Lung (tissue), 12 donors: Measurements from ENCODE around the gene MTO1. TPM values are rescaled to one million over a fixed set of nuclear protein-coding genes. Genes with fewer than 3 reads are reported as not detected.

ENCODE experiments used
- ATAC-seq: fragments of 200-7000 bp; cut with Tn5 transposase; one replicate; pipeline ENCODE4 v1.9.1; 2020; ENCODE audit warnings: moderate number of reproducible peaks; ENCODE audit not compliant: insufficient read depth, low FRiP score
- DNase-seq, 3 donors: peaks; one replicate each; pipeline ENCODE4 v3.0.0-alpha.2; 2013 to 2017
- H3K27ac ChIP-seq, 2 donors: one replicate each; pipeline ENCODE4 v1.5.1; 2013; ENCODE audit warnings: mild to moderate bottlenecking in 2 of 2, moderate library complexity in 2 of 2, control low read depth in 1 of 2, inconsistent platforms in 1 of 2, low read depth in 1 of 2, low read length in 1 of 2
- H3K27me3 ChIP-seq, 3 donors: one replicate each; pipeline ENCODE4 v1.5.1; 2013; ENCODE audit warnings: low read length in 2 of 3; ENCODE audit not compliant: control insufficient read depth in 3 of 3, insufficient read depth in 3 of 3
- H3K36me3 ChIP-seq, 4 donors: one replicate each; pipeline ENCODE4 v1.5.1; 2013; ENCODE audit warnings: low read length in 4 of 4, mild to moderate bottlenecking in 1 of 4, moderate library complexity in 1 of 4; ENCODE audit not compliant: control insufficient read depth in 4 of 4, insufficient read depth in 4 of 4
- H3K4me1 ChIP-seq, 5 donors: one replicate each; pipeline ENCODE4 v1.5.1; 2013; ENCODE audit warnings: low read length in 5 of 5, mild to moderate bottlenecking in 2 of 5, moderate library complexity in 1 of 5; ENCODE audit not compliant: control insufficient read depth in 5 of 5, insufficient read depth in 5 of 5
- H3K4me3 ChIP-seq: one replicate; pipeline ENCODE4 v1.5.1; 2013; ENCODE audit warnings: mild to moderate bottlenecking, control low read depth, moderate library complexity
- H3K9ac ChIP-seq, 2 donors: one replicate each; pipeline ENCODE4 v1.5.1; 2013; ENCODE audit warnings: low read length in 2 of 2, control low read depth in 1 of 2; ENCODE audit not compliant: insufficient read depth in 1 of 2
- H3K9me3 ChIP-seq, 4 donors: one replicate each; pipeline ENCODE4 v1.5.1; 2013; ENCODE audit warnings: low read length in 3 of 4, mild to moderate bottlenecking in 1 of 4, moderate library complexity in 1 of 4; ENCODE audit not compliant: control insufficient read depth in 4 of 4, insufficient read depth in 3 of 4
- whole genome bisulfite sequencing, 2 donors: extraction: QIAGEN DNeasy Blood & Tissue Kit; methylation state at CpG; one replicate each; pipeline ENCODE4 v1.1.7; 2013; 5-methylcytosine and 5-hydroxymethylcytosine counted together
- polyA plus RNA-seq, 2 donors: library from polyadenylated mRNA; stranded (reverse); fragments of 200-250 nt; gene quantifications; one replicate each; pipeline ENCODE4 v1.2.1, GENCODE V29; 2013
- total RNA-seq, 2 donors: library from RNA; depleted of rRNA in 1 of 2; stranded (reverse); fragments of >200 nt in 1 of 2; gene quantifications; one replicate each; pipeline ENCODE4 v1.2.1, GENCODE V29; 2014 to 2021
- TF ChIP-seq, protein P1 (sequence below): IDR thresholded peaks from 2 replicates; pipeline ENCODE4 v1.5.1; 2012; ENCODE audit warnings: mild to moderate bottlenecking; ENCODE audit errors: control extremely low read depth, extremely low read depth
- donor health status: control.
- donor health status: control.
- donor health status: Bipolar disorder and iron deficiency.
- donor health status: healthy.
- donor health status: DM: yes; HTN: yes; CAD: no.

Gene MTO1
- total and polyA plus RNA-seq, 4 donors = 11.1 to 23.6 (median 14.5) TPM

DNA sequence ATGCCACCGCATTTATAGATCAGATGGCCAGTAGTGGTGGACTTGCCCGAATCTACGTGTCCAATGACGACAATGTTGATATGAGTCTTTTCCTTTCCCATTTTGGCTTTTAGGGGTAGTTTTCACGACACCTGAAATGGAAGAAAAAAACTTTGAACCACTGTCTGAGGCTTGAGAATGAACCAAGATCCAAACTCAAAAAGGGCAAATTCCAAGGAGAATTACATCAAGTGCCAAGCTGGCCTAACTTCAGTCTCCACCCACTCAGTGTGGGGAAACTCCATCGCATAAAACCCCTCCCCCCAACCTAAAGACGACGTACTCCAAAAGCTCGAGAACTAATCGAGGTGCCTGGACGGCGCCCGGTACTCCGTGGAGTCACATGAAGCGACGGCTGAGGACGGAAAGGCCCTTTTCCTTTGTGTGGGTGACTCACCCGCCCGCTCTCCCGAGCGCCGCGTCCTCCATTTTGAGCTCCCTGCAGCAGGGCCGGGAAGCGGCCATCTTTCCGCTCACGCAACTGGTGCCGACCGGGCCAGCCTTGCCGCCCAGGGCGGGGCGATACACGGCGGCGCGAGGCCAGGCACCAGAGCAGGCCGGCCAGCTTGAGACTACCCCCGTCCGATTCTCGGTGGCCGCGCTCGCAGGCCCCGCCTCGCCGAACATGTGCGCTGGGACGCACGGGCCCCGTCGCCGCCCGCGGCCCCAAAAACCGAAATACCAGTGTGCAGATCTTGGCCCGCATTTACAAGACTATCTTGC, 58.6 kb downstream of the MTO1 start:
- peaks cover 9 to 38% (median 27%) of the 10 kb centered on the region in 4 donors for H3K36me3 ChIP-seq
- peak; percentile 37 for ATAC-seq
- DNase-seq = peak; percentile 71 to 79 (median 75)
- peak overlapping the region; percentile 98 for H3K4me3 ChIP-seq
- peaks cover 0 to 46% (median 2%) of the 10 kb centered on the region in 5 donors for H3K4me1 ChIP-seq
- peak overlapping the region; percentile 100 for H3K9ac ChIP-seq
- H3K27me3 ChIP-seq = no peaks in the 10 kb centered on the region
- H3K27ac ChIP-seq = peak overlapping the region; percentile 94 to 99
- TF ChIP-seq, protein P1, sequence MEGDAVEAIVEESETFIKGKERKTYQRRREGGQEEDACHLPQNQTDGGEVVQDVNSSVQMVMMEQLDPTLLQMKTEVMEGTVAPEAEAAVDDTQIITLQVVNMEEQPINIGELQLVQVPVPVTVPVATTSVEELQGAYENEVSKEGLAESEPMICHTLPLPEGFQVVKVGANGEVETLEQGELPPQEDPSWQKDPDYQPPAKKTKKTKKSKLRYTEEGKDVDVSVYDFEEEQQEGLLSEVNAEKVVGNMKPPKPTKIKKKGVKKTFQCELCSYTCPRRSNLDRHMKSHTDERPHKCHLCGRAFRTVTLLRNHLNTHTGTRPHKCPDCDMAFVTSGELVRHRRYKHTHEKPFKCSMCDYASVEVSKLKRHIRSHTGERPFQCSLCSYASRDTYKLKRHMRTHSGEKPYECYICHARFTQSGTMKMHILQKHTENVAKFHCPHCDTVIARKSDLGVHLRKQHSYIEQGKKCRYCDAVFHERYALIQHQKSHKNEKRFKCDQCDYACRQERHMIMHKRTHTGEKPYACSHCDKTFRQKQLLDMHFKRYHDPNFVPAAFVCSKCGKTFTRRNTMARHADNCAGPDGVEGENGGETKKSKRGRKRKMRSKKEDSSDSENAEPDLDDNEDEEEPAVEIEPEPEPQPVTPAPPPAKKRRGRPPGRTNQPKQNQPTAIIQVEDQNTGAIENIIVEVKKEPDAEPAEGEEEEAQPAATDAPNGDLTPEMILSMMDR = no peak
- H3K9me3 ChIP-seq = no peaks in the 10 kb centered on the region
- 0% methylated on average over 55 to 56 of the region's 56 CpGs for WGBS, 2 donors

DNA sequence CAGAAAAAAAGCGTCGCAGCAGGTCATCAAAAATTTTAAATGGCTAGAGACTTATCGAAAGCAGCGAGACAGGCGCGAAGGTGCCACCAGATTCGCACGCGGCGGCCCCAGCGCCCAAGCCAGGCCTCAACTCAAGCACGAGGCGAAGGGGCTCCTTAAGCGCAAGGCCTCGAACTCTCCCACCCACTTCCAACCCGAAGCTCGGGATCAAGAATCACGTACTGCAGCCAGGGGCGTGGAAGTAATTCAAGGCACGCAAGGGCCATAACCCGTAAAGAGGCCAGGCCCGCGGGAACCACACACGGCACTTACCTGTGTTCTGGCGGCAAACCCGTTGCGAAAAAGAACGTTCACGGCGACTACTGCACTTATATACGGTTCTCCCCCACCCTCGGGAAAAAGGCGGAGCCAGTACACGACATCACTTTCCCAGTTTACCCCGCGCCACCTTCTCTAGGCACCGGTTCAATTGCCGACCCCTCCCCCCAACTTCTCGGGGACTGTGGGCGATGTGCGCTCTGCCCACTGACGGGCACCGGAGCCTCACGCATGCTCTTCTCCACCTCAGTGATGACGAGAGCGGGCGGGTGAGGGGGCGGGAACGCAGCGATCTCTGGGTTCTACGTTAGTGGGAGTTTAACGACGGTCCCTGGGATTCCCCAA, 59.3 kb downstream of the MTO1 start, which contains the start of gene EEF1A1:
Gene EEF1A1 (minus strand): TSS at position 345 of the 663 bp plus-strand sequence. CDS start 1,006 bp downstream, outside the sequence.
- H3K27ac ChIP-seq = peak within 1 kb of the TSS; percentile 94 to 100
- ATAC-seq (peak; percentile 88), DNase-seq (peak; percentile 100)
- peak within 1 kb of the TSS; percentile 98 for H3K4me3 ChIP-seq
- peaks cover 0 to 46% (median 2%) of the 10 kb centered on the region in 5 donors for H3K4me1 ChIP-seq
- H3K27me3 ChIP-seq = no peaks in the 10 kb centered on the region
- TF ChIP-seq, protein P1 = no peak
- peaks cover 9 to 34% (median 22%) of the 10 kb centered on the region in 4 donors for H3K36me3 ChIP-seq
- H3K9ac ChIP-seq = peak within 1 kb of the TSS; percentile 100
- H3K9me3 ChIP-seq = no peaks in the 10 kb centered on the region
- WGBS, 2 donors = 0 to 1% methylated on average over 53 of the region's 53 CpGs

DNA sequence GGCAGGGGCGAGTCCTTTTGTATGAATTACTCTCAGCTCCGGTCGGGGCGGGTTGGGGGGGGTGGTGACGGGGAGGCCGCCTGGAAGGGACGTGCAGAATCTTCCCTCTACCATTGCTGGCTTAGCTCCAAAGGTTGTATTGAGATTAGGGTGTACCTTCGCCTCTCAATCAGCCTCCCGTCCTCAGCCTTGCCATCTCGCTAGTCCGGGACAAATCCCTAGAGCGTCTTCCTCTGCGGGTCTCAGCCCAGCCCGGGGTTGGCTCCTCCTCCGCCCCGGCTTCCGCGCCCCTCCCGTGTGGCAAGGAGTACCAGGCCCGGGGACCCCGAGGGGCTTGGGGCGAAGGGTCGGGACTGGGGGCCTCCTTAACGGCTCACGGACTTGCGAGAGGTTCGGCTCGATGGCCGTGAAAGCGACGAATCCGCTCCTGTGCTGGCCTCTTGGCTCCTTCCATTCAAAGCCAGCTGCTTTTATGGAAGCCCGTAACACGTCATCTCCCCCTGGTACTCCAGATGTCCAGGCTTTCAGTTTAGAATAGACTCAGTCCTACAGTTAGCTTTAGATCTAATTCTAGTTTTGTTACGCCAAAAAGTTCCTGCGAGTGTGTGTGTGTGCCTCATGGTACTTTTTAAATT, 59.9 kb downstream of the MTO1 start:
- Histone ChIP-seq H3K27me3 (no peaks in the 10 kb centered on the region), H3K9me3 (no peaks in the 10 kb centered on the region), H3K9ac (peak overlapping the region; percentile 95 to 99), H3K4me1 (peaks cover 0 to 41% (median 2%) of the 10 kb centered on the region in 5 donors), H3K4me3 (peak overlapping the region; percentile 65), H3K36me3 (peaks cover 7 to 30% (median 18%) of the 10 kb centered on the region in 4 donors), H3K27ac (peak overlapping the region; percentile 93 to 100)
- WGBS, 2 donors = 1% methylated on average over 36 of the region's 36 CpGs
- DNase-seq (peak in 2 of 3 donors; percentile 92 to 94), ATAC-seq (peak; percentile 27)
- TF ChIP-seq, protein P1 = no peak
